Neural progenitor cell (in vitro differentiated cells): ENCODE results near the gene EPHA1.

Experiments
- CTCF ChIP-seq: fragments of 200-600 bp; sonication (generic); IDR thresholded peaks from 2 replicates; pipeline ENCODE4 v1.5.1; 2017; ENCODE audit warnings: antibody characterized with exemption, mild to moderate bottlenecking
- EZH2 ChIP-seq: fragments of 200-600 bp; sonication (generic); IDR thresholded peaks from 2 replicates; pipeline ENCODE4 v1.6.1; 2017; ENCODE audit warnings: antibody characterized with exemption, mild to moderate bottlenecking, moderate library complexity
- EZH2phosphoT487 ChIP-seq: fragments of 200-600 bp; sonication (generic); IDR thresholded peaks from 2 replicates; pipeline ENCODE4 v1.6.1; 2017; ENCODE audit warnings: antibody characterized with exemption

GRCh38 chr7:143429770-143430698 lies 21.4 kb upstream of the EPHA1 start:
- TF ChIP-seq CTCF (no peak), EZH2 (no peak), EZH2phosphoT487 (no peak)
